HepG2 (cell line): ENCODE measurements around the gene PODN.

Experiments
- BHLHE40 ChIP-seq: IDR thresholded peaks from 2 replicates; pipeline ENCODE4 v1.6.1; 2011; ENCODE audit warnings: low read length, improper control_type of control experiment
- CTCF ChIP-seq: sonication (generic); formaldehyde crosslinking; IDR thresholded peaks from 2 replicates; pipeline ENCODE4 v1.5.0; 2020; ENCODE audit warnings: mild to moderate bottlenecking, missing genetic modification reagents, moderate library complexity
- EP300 ChIP-seq, 3 experiments: sonication (generic) in 1 of 3; formaldehyde crosslinking in 1 of 3; IDR thresholded peaks; 2 replicates each; pipeline versions ENCODE4 v1.5.1 to v1.6.1; 2011 to 2020; ENCODE audit warnings: low read depth in 2 of 3, low read length in 2 of 3, borderline replicate concordance in 1 of 3, improper control_type of control experiment in 1 of 3, mild to moderate bottlenecking in 1 of 3, missing genetic modification reagents in 1 of 3, moderate library complexity in 1 of 3
- FOXA1 ChIP-seq, 2 experiments: fragments of 450-650 bp in 1 of 2; sonication (generic) in 1 of 2; formaldehyde crosslinking in 1 of 2; IDR thresholded peaks; 2 replicates each; pipeline versions ENCODE4 v1.4.0 to v1.6.1; 2016 to 2020; ENCODE audit warnings: missing genetic modification reagents in 1 of 2
- JUNB ChIP-seq: sonication (generic); formaldehyde crosslinking; IDR thresholded peaks from 2 replicates; pipeline ENCODE4 v1.8.0; 2022; ENCODE audit warnings: missing genetic modification reagents, mild to moderate bottlenecking, borderline replicate concordance
- LRRFIP1 ChIP-seq: sonication (generic); formaldehyde crosslinking; conservative IDR thresholded peaks from 2 replicates; pipeline ENCODE4 v1.4.0; 2020; ENCODE audit warnings: missing genetic modification reagents
- POLR2AphosphoS5 ChIP-seq: IDR thresholded peaks from 2 replicates; pipeline ENCODE4 v1.6.1; 2012; ENCODE audit warnings: low read depth, low read length
- SMARCC2 ChIP-seq: fragments of 450-650 bp; IDR thresholded peaks from 2 replicates; pipeline ENCODE4 v1.6.1; 2017; ENCODE audit warnings: antibody characterized with exemption, mild to moderate bottlenecking
- THAP8 ChIP-seq: sonication (generic); formaldehyde crosslinking; IDR thresholded peaks from 2 replicates; pipeline ENCODE4 v1.5.1; 2020; ENCODE audit warnings: missing genetic modification reagents, mild to moderate bottlenecking, borderline replicate concordance
- ZBTB8A ChIP-seq: sonication (generic); formaldehyde crosslinking; IDR thresholded peaks from 2 replicates; pipeline ENCODE4 v1.4.0; 2020; ENCODE audit warnings: mild to moderate bottlenecking, low read depth, missing genetic modification reagents, borderline replicate concordance
- ZNF770 ChIP-seq: sonication (generic); formaldehyde crosslinking; IDR thresholded peaks from 2 replicates; pipeline ENCODE4 v1.5.0; 2020; ENCODE audit warnings: mild to moderate bottlenecking, missing genetic modification reagents
- TF ChIP-seq, protein P1 (sequence below): sonication (generic); formaldehyde crosslinking; IDR thresholded peaks from 2 replicates; pipeline ENCODE4 v1.4.0; 2020; ENCODE audit warnings: missing genetic modification reagents; ENCODE audit errors: not compliant biosample characterization

DNA sequence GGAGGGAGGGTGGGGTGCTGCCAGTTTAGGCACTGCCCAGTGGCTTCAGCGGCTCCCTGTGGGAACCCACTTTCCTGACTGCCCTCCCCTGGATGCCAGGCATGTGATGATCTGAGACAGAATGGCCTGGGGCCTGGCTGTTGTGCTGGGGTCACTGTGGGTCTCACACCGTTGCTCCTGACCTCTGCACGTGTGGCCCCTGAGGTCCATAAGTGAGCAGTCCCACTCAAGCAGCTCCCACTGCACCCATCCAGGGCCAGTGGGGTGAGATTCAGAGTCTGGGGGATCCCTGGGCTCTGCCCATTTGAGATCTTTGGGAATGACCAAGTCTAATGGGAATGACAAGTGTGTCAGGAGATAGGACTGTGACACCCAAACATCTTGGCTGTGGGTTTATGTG, 18.0 kb downstream of the PODN start:
- no peak for TF ChIP-seq POLR2AphosphoS5
- no peak for TF ChIP-seq ZNF770 (CRISPR knock-in tag)
- no peak for TF ChIP-seq JUNB
- TF ChIP-seq SMARCC2 = no peak
- no peak for TF ChIP-seq FOXA1 (IDR thresholded peaks at IDR 0.05)
- no peak for TF ChIP-seq FOXA1 (CRISPR knock-in tag; IDR thresholded peaks at IDR 0.05)
- no peak for TF ChIP-seq BHLHE40
- TF ChIP-seq CTCF = no peak
- no peak for TF ChIP-seq THAP8 (CRISPR knock-in tag)
- no peak for TF ChIP-seq EP300 (IDR thresholded peaks at IDR 0.05; ENCODE audit: low read depth in 2 of 2, low read length in 2 of 2)
- no peak for TF ChIP-seq EP300 (CRISPR knock-in tag; IDR thresholded peaks at IDR 0.05; ENCODE audit: borderline replicate concordance)
- TF ChIP-seq, protein P1, sequence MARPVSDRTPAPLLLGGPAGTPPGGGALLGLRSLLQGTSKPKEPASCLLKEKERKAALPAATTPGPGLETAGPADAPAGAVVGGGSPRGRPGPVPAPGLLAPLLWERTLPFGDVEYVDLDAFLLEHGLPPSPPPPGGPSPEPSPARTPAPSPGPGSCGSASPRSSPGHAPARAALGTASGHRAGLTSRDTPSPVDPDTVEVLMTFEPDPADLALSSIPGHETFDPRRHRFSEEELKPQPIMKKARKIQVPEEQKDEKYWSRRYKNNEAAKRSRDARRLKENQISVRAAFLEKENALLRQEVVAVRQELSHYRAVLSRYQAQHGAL (CRISPR knock-in tag) = no peak
- no peak for TF ChIP-seq LRRFIP1 (CRISPR knock-in tag)
- TF ChIP-seq ZBTB8A (CRISPR knock-in tag) = no peak
